ENCODE results near the gene ADRA2B.

GRCh38 chr2:96085541-96086355 is 30.6 kb downstream of the ADRA2B start:
- TF ChIP-seq EP300 (IDR thresholded peaks at IDR 0.05; ENCODE audit: borderline replicate concordance) (no peak), USF1 (IDR thresholded peaks at IDR 0.05) (no peak), TCF12 (IDR thresholded peaks at IDR 0.05; ENCODE audit: low read depth) (no peak), MAX (IDR thresholded peaks at IDR 0.05) (no peak), CREB1 (IDR thresholded peaks at IDR 0.05; ENCODE audit: low read depth) (no peak)
